HG03095 (cell line): ENCODE results near the gene FN3KRP.
"Not testable (repeated sequence)": the region's sequence is repeated elsewhere in the genome, so short reads cannot be mapped to it uniquely, and the experiment has no call there.

ENCODE experiments used
- ATAC-seq: cut with Tn5 transposase; IDR thresholded peaks from one replicate; pipeline ENCODE4 v1.9.1; 2021; ENCODE audit warnings: moderate library complexity; ENCODE audit not compliant: unreplicated experiment

FN3KRP gene

DNA sequence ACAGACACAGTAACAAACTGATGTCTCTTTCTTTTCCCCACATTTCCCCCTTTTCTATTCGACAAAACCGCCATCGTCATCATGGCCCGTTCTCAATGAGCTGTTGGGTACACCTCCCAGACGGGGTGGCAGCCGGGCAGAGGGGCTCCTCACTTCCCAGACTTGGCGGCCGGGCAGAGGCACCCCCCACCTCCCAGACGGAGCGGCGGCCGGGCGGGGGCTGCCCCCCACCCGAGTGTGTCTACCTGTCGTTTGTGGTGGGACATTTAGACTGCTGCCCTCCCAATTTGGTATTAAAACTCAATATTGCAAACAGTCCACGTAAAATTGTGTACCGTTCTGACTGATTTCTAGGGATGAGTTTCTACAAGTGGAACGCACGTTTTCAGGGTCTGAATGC is 58.0 kb downstream of the FN3KRP start:
- not testable (repeated sequence) for ATAC-seq

DNA sequence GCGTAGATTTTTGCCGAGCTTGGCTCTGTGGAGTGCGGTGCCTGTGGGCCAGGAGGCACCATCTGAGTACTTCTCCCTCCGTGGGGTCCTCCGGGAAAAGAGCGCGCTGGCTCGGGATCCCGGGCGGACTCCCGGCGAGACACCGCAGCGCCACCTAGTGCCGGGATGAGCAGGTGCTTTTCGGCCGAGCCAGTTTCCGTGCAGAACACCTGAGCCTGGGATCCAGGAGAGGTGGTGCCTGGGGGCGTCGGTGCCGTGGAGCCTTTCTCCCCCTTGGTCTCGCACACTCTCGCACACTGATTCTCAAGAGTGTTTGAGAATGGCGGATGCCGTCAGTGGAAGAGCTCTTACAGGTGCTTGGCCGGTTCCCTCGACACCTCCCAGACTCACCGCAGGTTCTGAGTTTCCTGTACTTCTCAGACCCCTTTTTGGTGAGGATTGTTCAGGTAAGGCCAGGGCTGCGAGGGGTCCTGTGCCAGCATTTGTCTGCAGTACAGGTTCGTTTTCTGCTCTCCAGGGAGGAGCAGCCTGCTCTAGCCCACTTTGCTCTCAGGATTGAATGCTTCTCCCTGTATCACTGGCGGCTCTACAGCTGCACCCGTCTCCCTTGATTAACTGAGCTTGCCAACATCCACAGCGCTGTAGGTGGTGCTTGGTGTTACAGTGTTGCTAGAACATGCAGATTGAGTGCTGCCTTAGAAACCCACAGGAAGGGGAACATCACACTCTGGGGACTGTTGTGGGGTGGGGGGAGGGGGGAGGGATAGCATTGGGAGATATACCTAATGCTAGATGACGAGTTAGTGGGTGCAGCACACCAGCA is 58.7 kb downstream of the FN3KRP start:
- no peak for ATAC-seq

DNA sequence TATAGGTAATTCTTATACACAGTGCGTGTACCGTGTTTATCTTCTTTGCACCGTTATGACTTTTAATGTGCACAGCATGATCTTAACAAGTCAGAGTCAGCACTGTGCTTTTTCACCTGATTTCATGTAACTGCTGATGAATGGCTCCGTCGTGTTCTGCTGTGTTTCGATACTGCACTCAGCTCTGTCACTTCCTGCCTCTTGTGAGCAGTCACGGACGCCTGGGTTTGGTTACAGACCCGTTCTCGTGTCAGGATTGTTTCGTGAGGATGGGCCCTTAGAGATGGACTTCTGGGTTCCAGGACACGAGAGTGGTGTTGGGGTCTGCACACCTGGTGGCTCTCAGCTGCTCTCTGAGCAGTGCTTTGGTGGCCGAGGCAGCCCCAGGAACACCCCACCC is 59.9 kb downstream of the FN3KRP start:
- no peak for ATAC-seq
